ENCODE data around the gene PROX2.

Gene PROX2

GRCh38 chr14:74893614-74894091, 17.7 kb upstream of the PROX2 start:
- no peak for DNase-seq (ENCODE audit: low spot score)
- no peak for TF ChIP-seq CTCF (IDR thresholded peaks at IDR 0.05)
- Histone ChIP-seq H3K4me3 (no peak overlapping the region), H3K27ac (no peak overlapping the region)

- peak; percentile 52 for DNase-seq (ENCODE audit: low spot score)
- no peak overlapping the region for H3K4me3 ChIP-seq
- H3K27ac ChIP-seq: no peak overlapping the region
- no peak for TF ChIP-seq CTCF (IDR thresholded peaks at IDR 0.05)
Measured at GRCh38 chr14:74892745-74893144, 16.8 kb upstream of the PROX2 start.

- Histone ChIP-seq H3K4me3 (no peak overlapping the region), H3K27ac (peak overlapping the region in 1 of 2 donors; percentile 34)
- DNase-seq (ENCODE audit: low spot score): no peak
- TF ChIP-seq CTCF (IDR thresholded peaks at IDR 0.05): no peak
Measured at GRCh38 chr14:74891870-74892269, 15.9 kb upstream of the PROX2 start.

GRCh38 chr14:74890262-74890661, 14.3 kb upstream of the PROX2 start:
- H3K27ac ChIP-seq: no peak overlapping the region
- DNase-seq (ENCODE audit: low spot score): peak; percentile 9
- no peak overlapping the region for H3K4me3 ChIP-seq
- no peak for TF ChIP-seq CTCF (IDR thresholded peaks at IDR 0.05)

- Histone ChIP-seq H3K27ac (no peak overlapping the region), H3K4me3 (no peak overlapping the region)
- no peak for TF ChIP-seq CTCF (IDR thresholded peaks at IDR 0.05)
- peak; percentile 49 for DNase-seq (ENCODE audit: low spot score)
Measured at GRCh38 chr14:74888164-74889158, 12.5 kb upstream of the PROX2 start.

GRCh38 chr14:74886001-74886400, 10.1 kb upstream of the PROX2 start:
- DNase-seq (ENCODE audit: low spot score): no peak
- no peak for TF ChIP-seq CTCF (IDR thresholded peaks at IDR 0.05)
- Histone ChIP-seq H3K4me3 (peak overlapping the region; percentile 6), H3K27ac (peak overlapping the region in 1 of 2 donors; percentile 73)
